ENCODE measurements around the gene GNGT1.
A peak's percentile ranks its signal among the peaks of the same experiment; 100 is the strongest.

The GNGT1 gene

DNA sequence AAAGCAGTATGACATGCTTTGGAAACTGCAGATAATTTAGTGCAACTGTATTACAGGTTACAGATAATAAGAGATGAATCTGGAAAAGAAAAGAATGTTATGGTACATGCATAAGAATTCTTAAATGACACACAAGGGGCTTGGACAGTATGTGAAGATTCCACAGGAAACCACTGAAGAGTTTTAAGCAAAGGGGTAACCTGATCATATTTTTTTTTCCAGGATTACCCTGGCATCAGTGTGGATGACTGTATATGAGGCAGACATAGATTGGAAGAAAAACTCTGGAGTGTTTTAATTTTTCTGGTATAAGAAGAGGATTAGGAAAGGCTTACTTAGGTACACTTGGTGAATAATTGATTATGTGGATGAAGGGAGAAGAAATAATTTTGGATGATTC is 23.9 kb upstream of the GNGT1 start:
- FAIRE-seq (no peak), DNase-seq (ENCODE audit: insufficient read length, low spot score) (no peak)

DNA sequence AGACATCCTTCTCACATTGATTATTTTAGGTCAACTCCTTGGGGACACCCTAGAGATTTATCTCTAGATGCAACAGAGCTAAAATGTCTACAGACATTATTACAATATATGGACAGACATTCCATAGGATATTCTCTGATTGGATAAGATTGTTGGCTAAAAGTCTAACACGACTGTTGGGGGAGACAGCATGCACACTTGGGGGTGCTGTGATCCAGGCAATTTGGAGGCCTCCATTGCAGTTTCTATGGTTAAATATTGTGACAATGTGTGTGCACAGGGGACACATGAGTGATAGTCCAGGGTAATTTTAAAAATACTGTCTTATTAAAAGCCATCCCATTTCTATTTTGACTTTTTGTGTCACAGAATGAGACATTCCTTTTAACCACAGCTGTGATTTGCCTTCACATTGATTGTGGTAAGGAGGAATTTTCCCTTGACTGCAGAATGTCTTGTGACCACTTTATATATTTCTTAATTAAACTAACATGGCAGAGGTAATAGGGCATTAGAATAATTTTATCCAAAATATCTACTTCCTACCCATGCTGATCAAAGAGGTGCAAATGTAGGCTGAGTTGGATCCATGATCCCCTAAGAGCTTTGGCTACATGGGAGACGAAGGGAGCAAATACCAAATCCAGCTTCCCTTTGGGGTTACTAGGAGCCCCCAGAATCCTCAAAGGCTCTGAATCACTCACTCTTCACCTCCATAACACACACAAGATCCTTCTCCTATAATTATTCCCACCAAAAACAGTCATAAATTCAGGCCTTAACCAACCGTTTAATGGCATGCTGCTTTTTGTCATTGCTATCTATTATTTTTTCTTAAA is 23.1 kb upstream of the GNGT1 start:
- FAIRE-seq = no peak
- TF ChIP-seq SPI1 (IDR thresholded peaks at IDR 0.05; ENCODE audit: low read depth, low read length) = no peak
- TF ChIP-seq PAX5 (IDR thresholded peaks at IDR 0.05; ENCODE audit: insufficient read depth, low read length, severe bottlenecking) = no peak
- TF ChIP-seq POLR2AphosphoS5 (IDR thresholded peaks at IDR 0.05; ENCODE audit: low read depth, low read length) = no peak
- DNase-seq (ENCODE audit: insufficient read length, low spot score) = no peak

More for the DNA sequence above, 23.9 kb upstream of the GNGT1 start:
- TF ChIP-seq POLR2AphosphoS5 (IDR thresholded peaks at IDR 0.05; ENCODE audit: low read depth, low read length) = no peak
- no peak for TF ChIP-seq POU2F2 (IDR thresholded peaks at IDR 0.05; ENCODE audit: low read depth, low read length)
- TF ChIP-seq TAF1 (IDR thresholded peaks at IDR 0.05; ENCODE audit: low read depth, low read length) = no peak
- TF ChIP-seq SPI1 (IDR thresholded peaks at IDR 0.05; ENCODE audit: low read depth, low read length) = no peak
- TF ChIP-seq PAX5 (IDR thresholded peaks at IDR 0.05; ENCODE audit: insufficient read depth, low read length, severe bottlenecking) = no peak
- TF ChIP-seq POLR2A (IDR thresholded peaks at IDR 0.05; ENCODE audit: low read depth, low read length) = no peak

DNA sequence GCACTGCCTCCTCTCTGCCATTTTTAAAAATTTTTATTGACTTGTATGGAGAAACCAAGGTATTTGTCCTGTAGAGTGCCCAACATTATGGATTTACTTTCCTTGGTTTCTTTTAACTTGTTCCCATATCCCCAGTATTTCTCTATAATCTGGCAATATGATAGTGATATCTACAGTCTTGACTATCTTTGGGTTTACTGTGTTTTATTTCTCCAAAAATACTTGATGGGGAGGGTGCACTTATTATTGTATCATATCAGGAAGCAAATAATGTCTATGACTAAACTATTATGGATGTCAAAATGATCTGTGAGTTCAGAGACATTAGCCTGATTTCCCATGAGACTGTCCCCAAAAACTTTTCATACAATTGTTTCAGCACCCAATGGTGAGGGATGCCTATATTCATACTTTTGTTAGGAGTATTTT is 22.4 kb upstream of the GNGT1 start:
- FAIRE-seq = no peak
- no peak for DNase-seq (ENCODE audit: insufficient read length, low spot score)
- TF ChIP-seq POU2F2 (IDR thresholded peaks at IDR 0.05; ENCODE audit: low read depth, low read length) (no peak), PAX5 (IDR thresholded peaks at IDR 0.05; ENCODE audit: insufficient read depth, low read length, severe bottlenecking) (no peak), SPI1 (IDR thresholded peaks at IDR 0.05; ENCODE audit: low read depth, low read length) (no peak), POLR2AphosphoS5 (IDR thresholded peaks at IDR 0.05; ENCODE audit: low read depth, low read length) (no peak), TAF1 (IDR thresholded peaks at IDR 0.05; ENCODE audit: low read depth, low read length) (no peak), POLR2A (IDR thresholded peaks at IDR 0.05; ENCODE audit: low read depth, low read length) (no peak)

DNA sequence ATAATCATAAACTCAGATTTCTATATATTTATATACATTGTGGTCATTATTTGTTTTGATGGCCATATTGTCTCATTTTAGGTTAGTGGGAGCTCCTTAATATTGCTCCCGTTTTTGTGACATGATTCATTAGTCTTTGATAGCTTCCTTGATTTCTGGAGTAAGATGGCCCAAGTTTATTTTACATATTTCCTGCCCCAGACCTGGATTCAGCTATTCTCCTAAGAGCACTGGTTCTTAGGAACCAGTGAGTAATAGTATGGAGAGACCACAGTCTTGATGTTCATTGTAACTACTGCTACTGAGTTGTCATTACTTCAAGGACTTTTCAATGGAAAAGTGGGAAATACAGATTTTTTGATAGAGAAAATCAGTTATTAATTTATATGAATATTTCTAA is 21.8 kb upstream of the GNGT1 start:
- TF ChIP-seq POLR2AphosphoS5 (IDR thresholded peaks at IDR 0.05; ENCODE audit: low read depth, low read length) = no peak
- DNase-seq (ENCODE audit: insufficient read length, low spot score) (no peak), FAIRE-seq (no peak)

DNA sequence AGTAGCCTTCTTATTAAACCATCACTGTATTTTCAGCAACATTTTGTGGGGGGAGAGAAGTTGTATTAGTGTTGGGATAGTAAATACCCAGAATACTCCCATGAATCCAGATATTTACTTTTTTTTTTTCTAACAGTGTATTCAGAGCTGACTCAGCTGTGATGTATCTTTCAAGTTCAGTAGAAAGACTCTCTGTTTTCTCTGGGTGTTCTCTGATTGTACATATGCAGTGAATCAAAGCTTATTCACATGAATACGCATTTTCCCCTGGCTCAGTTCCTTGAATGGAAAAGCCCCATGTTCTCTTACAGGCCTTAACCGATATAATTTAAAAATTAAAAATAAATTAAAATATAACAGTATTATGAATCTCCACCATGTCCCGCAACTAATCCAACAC is 17.1 kb upstream of the GNGT1 start:
- no peak for TF ChIP-seq POU2F2 (IDR thresholded peaks at IDR 0.05; ENCODE audit: low read depth, low read length)
- no peak for TF ChIP-seq PAX5 (IDR thresholded peaks at IDR 0.05; ENCODE audit: insufficient read depth, low read length, severe bottlenecking)
- TF ChIP-seq POLR2AphosphoS5 (IDR thresholded peaks at IDR 0.05; ENCODE audit: low read depth, low read length) = no peak
- TF ChIP-seq POLR2A (IDR thresholded peaks at IDR 0.05; ENCODE audit: low read depth, low read length) = no peak
- no peak for TF ChIP-seq SPI1 (IDR thresholded peaks at IDR 0.05; ENCODE audit: low read depth, low read length)
- TF ChIP-seq TAF1 (IDR thresholded peaks at IDR 0.05; ENCODE audit: low read depth, low read length) = no peak
- DNase-seq (ENCODE audit: insufficient read length, low spot score) = no peak
- FAIRE-seq = no peak

DNA sequence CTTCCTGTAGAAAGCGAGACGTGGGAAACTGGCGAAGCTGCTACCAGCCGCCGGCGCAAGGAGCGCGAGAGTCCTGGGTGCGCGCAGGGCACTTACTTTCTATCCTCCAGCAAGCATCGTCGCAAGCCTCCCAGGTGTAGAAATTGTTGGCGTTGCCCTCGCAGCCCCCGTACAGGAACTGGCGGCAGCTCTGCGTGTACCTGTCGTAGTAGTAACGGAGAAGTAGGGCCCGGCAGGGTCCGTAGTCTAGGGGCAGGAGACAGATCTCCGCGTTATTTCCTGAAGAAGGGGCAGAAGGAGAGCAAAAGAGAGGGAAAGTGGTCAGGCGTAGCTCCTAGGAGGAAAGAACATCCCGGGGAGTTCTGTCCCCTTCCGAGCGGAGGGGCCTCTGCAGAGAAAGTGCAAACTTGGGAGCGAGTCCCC is 16.3 kb upstream of the GNGT1 start:
- TF ChIP-seq PAX5 (IDR thresholded peaks at IDR 0.05; ENCODE audit: insufficient read depth, low read length, severe bottlenecking) = no peak
- no peak for TF ChIP-seq SPI1 (IDR thresholded peaks at IDR 0.05; ENCODE audit: low read depth, low read length)
- no peak for TF ChIP-seq POLR2A (IDR thresholded peaks at IDR 0.05; ENCODE audit: low read depth, low read length)
- no peak for TF ChIP-seq POU2F2 (IDR thresholded peaks at IDR 0.05; ENCODE audit: low read depth, low read length)
- no peak for TF ChIP-seq POLR2AphosphoS5 (IDR thresholded peaks at IDR 0.05; ENCODE audit: low read depth, low read length)
- no peak for TF ChIP-seq TAF1 (IDR thresholded peaks at IDR 0.05; ENCODE audit: low read depth, low read length)
- FAIRE-seq (peak; percentile 9), DNase-seq (ENCODE audit: insufficient read length, low spot score) (no peak)

DNA sequence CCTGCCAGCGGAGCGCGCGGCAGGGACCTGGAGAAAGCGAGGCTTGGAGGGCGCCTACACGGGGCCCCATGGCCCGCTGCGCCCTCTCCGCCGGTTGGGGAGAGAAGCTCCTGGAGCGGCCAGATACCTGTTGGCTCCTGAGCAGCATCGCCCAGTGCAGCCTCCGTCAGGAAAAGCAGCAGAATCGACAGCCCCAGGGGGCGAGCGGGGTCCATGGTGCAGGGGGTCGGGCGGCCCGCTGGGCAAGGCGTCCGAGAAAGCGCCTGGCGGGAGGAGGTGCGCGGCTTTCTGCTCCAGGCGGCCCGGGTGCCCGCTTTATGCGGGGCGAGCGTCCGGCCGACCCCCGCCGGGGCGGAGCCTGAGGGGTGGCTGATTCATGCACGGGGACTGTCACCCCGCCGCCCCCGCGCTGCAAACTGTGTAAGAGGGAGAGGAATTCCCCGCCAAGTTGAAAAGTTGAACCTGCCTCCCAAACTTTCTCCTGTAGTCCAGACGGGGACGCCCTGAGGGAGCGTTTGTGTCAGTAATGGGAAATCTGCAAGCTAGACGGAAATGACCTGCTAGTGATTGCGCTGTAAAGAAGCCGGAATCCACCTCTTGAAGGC is 15.8 kb upstream of the GNGT1 start, which contains the start of gene TFPI2:
TFPI2 (minus strand) TSS at position 290 of the 605 bp plus-strand sequence; CDS start at position 215, 75 bp downstream.
- FAIRE-seq (no peak), DNase-seq (ENCODE audit: insufficient read length, low spot score) (no peak)

DNA sequence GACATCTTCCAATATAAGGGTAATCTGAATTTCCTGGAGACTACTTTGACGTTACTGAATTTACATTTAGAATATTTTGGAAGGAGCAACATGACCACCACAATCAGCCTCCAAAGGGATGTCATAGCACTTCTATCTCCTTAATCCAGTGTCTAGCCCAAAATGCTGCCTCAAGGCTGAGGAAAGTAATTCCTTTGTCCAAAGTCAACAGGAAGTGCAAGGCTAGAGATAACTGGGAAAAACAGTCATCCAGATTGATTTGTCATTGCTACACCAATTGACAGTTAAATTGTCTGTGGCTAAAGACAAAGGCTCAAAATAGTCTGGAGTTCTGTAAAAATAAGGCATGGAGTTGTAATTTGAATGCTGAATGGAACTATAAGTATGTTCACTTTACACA is 11.9 kb upstream of the GNGT1 start:
- FAIRE-seq (no peak), DNase-seq (ENCODE audit: insufficient read length, low spot score) (no peak)
- TF ChIP-seq POLR2A (IDR thresholded peaks at IDR 0.05; ENCODE audit: low read depth, low read length) (no peak), PAX5 (IDR thresholded peaks at IDR 0.05; ENCODE audit: insufficient read depth, low read length, severe bottlenecking) (no peak), TAF1 (IDR thresholded peaks at IDR 0.05; ENCODE audit: low read depth, low read length) (no peak), SPI1 (IDR thresholded peaks at IDR 0.05; ENCODE audit: low read depth, low read length) (no peak), POU2F2 (IDR thresholded peaks at IDR 0.05; ENCODE audit: low read depth, low read length) (no peak), POLR2AphosphoS5 (IDR thresholded peaks at IDR 0.05; ENCODE audit: low read depth, low read length) (no peak)

More for the DNA sequence above, 15.8 kb upstream of the GNGT1 start, which contains the start of gene TFPI2:
- TF ChIP-seq POLR2A (IDR thresholded peaks at IDR 0.05; ENCODE audit: low read depth, low read length) (no peak), SPI1 (IDR thresholded peaks at IDR 0.05; ENCODE audit: low read depth, low read length) (no peak), TAF1 (IDR thresholded peaks at IDR 0.05; ENCODE audit: low read depth, low read length) (no peak), POU2F2 (IDR thresholded peaks at IDR 0.05; ENCODE audit: low read depth, low read length) (no peak), PAX5 (IDR thresholded peaks at IDR 0.05; ENCODE audit: insufficient read depth, low read length, severe bottlenecking) (no peak), POLR2AphosphoS5 (IDR thresholded peaks at IDR 0.05; ENCODE audit: low read depth, low read length) (no peak)

DNA sequence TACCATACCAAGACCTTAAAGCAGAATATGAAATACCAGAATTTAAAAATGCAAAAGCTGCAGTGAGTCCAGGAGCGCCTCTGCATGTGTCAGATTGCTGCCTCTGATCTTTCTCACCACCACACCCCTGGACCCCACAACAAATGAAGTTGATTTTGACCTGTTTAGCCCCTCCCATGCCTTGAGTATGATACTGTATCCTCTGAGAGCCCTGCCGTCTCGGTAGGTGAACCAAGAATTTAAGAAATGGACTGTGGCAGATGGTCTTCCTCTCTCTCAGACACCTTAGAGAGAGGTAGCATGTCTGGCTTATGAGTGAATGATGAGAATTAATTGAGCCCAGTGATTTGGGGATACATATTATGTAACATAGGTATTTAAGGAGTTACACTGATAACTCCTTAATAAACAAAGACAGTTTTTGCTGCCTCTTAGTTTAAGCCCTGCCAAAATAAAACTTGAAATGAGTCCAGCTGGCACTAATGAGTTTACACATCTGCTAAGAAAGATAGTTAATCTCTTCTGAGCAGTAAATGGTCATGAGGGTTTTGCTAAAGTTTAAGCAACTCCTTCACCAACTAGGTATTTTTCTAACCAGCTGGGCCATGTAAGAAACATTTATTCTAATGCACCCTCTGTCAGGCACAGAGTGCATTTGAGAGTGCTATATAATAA is 11.3 kb upstream of the GNGT1 start:
- no peak for TF ChIP-seq TAF1 (IDR thresholded peaks at IDR 0.05; ENCODE audit: low read depth, low read length)
- TF ChIP-seq SPI1 (IDR thresholded peaks at IDR 0.05; ENCODE audit: low read depth, low read length) = no peak
- no peak for TF ChIP-seq POLR2A (IDR thresholded peaks at IDR 0.05; ENCODE audit: low read depth, low read length)
- no peak for TF ChIP-seq POLR2AphosphoS5 (IDR thresholded peaks at IDR 0.05; ENCODE audit: low read depth, low read length)
- TF ChIP-seq POU2F2 (IDR thresholded peaks at IDR 0.05; ENCODE audit: low read depth, low read length) = no peak
- TF ChIP-seq PAX5 (IDR thresholded peaks at IDR 0.05; ENCODE audit: insufficient read depth, low read length, severe bottlenecking) = no peak
- FAIRE-seq = no peak
- DNase-seq (ENCODE audit: insufficient read length, low spot score) = no peak
